22Rv1 (cell line): ENCODE measurements around the gene TTC7B.

Source experiments
- H3K27ac ChIP-seq: fragments of 450-650 bp; 2 replicates; pipeline ENCODE4 v1.5.1; 2017
- CTCF ChIP-seq: fragments of 450-650 bp; IDR thresholded peaks from 2 replicates; pipeline ENCODE4 v1.5.1; 2017; ENCODE audit warnings: mild to moderate bottlenecking
- ZFX ChIP-seq: fragments of 450-650 bp; IDR thresholded peaks from 2 replicates; pipeline ENCODE4 v1.6.1; 2017; ENCODE audit warnings: antibody characterized with exemption, borderline replicate concordance

The TTC7B gene

GRCh38 chr14:90500665-90501370 lies 315.4 kb downstream of the TTC7B start:
- no peak overlapping the region for H3K27ac ChIP-seq
- TF ChIP-seq CTCF (no peak), ZFX (no peak)

GRCh38 chr14:90499908-90500664 lies 316.1 kb downstream of the TTC7B start:
- TF ChIP-seq CTCF: no peak
- no peak for TF ChIP-seq ZFX
- no peak overlapping the region for H3K27ac ChIP-seq

- no peak for TF ChIP-seq CTCF
- no peak for TF ChIP-seq ZFX
- no peak overlapping the region for H3K27ac ChIP-seq
Observed at GRCh38 chr14:90499121-90499520, 317.1 kb downstream of the TTC7B start.

DNA sequence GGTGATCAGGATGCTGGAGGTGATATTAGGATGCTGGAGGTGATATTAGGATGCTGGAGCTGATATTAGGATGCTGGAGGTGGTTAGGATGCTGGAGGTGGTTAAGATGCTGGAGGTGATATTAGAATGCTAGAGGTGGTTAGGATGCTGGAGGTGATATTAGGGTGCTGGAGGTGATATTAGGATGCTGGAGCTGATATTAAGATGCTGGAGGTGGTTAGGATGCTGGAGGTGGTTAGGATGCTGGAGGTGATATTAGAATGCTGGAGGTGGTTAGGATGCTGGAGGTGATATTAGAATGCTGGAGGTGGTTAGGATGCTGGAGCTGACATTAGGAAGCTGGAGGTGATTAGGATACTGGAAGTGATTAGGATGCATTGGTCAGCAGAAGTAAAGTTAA lies 318.0 kb downstream of the TTC7B start:
- no peak overlapping the region for H3K27ac ChIP-seq
- TF ChIP-seq CTCF: no peak
- no peak for TF ChIP-seq ZFX

DNA sequence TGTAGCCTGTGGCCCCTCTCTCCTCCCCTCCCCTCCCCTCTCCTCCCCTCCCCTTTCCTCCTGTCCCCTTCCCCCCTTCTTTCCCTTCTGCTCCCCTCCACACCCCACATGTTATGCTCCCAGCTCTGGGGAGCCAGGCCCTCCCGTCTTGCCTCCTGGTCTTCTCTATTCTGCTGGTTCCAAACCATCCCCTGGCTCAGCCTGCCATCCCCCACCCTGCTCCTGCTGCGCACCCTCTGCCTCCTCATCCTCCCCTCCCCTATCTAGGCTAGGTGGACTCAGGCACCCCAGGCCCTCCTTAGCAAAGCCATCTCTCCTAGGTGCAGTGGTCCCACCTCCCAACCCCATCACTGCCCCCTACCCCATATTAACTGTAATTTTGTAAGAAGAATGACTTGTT lies 319.9 kb downstream of the TTC7B start:
- TF ChIP-seq ZFX (no peak), CTCF (no peak)
- no peak overlapping the region for H3K27ac ChIP-seq

GRCh38 chr14:90495357-90496276 lies 320.6 kb downstream of the TTC7B start:
- TF ChIP-seq CTCF (no peak), ZFX (no peak)
- H3K27ac ChIP-seq: no peak overlapping the region
